Right kidney (tissue), 1 donor: Measurements from ENCODE around the gene KTN1.

ENCODE experiments used
- DNase-seq: peaks from one replicate; pipeline ENCODE4 v3.0.0-alpha.2; 2016

KTN1 gene

GRCh38 chr14:55572578-55572977, 7.4 kb upstream of the KTN1 start:
- no peak for DNase-seq

- DNase-seq, result no peak
These were observed 5.0 kb upstream of the KTN1 start for GRCh38 chr14:55574988-55575387.

- no peak for DNase-seq
These were observed 2.8 kb upstream of the KTN1 start for GRCh38 chr14:55577229-55577628.

GRCh38 chr14:55578511-55578910, 1.5 kb upstream of the KTN1 start:
- DNase-seq, result no peak

- peak; percentile 83 for DNase-seq
These were observed 699 bp downstream of the KTN1 start for GRCh38 chr14:55580470-55581341.

GRCh38 chr14:55581342-55581771, 1.4 kb downstream of the KTN1 start:
- no peak for DNase-seq

GRCh38 chr14:55582746-55583145, 2.7 kb downstream of the KTN1 start:
- no peak for DNase-seq

GRCh38 chr14:55583942-55584468, 4.0 kb downstream of the KTN1 start:
- no peak for DNase-seq

GRCh38 chr14:55585854-55586253, 5.8 kb downstream of the KTN1 start:
- no peak for DNase-seq

- DNase-seq, result no peak
These were observed 6.4 kb downstream of the KTN1 start for GRCh38 chr14:55586411-55586810.

GRCh38 chr14:55587847-55588246, 7.8 kb downstream of the KTN1 start:
- no peak for DNase-seq

GRCh38 chr14:55588259-55588699, 8.3 kb downstream of the KTN1 start:
- DNase-seq, result no peak

GRCh38 chr14:55589171-55589570, 9.2 kb downstream of the KTN1 start:
- DNase-seq, result no peak

GRCh38 chr14:55592436-55592835, 12.4 kb downstream of the KTN1 start:
- DNase-seq, result no peak

GRCh38 chr14:55593698-55594097, 13.7 kb downstream of the KTN1 start:
- no peak for DNase-seq

GRCh38 chr14:55599250-55599879, 19.4 kb downstream of the KTN1 start:
- DNase-seq, result no peak

GRCh38 chr14:55600784-55601561, 21.0 kb downstream of the KTN1 start:
- no peak for DNase-seq

- DNase-seq, result no peak
These were observed 23.5 kb downstream of the KTN1 start for GRCh38 chr14:55603401-55603953.

GRCh38 chr14:55604488-55604887, 24.5 kb downstream of the KTN1 start:
- DNase-seq, result no peak

GRCh38 chr14:55604900-55605418, 25.0 kb downstream of the KTN1 start:
- DNase-seq, result no peak

GRCh38 chr14:55605793-55606192, 25.8 kb downstream of the KTN1 start:
- no peak for DNase-seq

- DNase-seq, result no peak
These were observed 27.4 kb downstream of the KTN1 start for GRCh38 chr14:55607386-55607785.
